ENCODE results near the gene UVRAG.

- TF ChIP-seq USF2 (IDR thresholded peaks at IDR 0.05; ENCODE audit: low read depth, low read length): no peak
- no peak for TF ChIP-seq CTCF (conservative IDR thresholded peaks at IDR 0.05; ENCODE audit: low read depth, low read length)
- no peak for TF ChIP-seq BHLHE40 (IDR thresholded peaks at IDR 0.05; ENCODE audit: low read depth, low read length)
- no peak for TF ChIP-seq POLR2A (IDR thresholded peaks at IDR 0.05; ENCODE audit: low read depth, low read length)
- TF ChIP-seq MXI1 (IDR thresholded peaks at IDR 0.05; ENCODE audit: borderline replicate concordance, low read depth, low read length): no peak
- no peak for TF ChIP-seq RFX5 (IDR thresholded peaks at IDR 0.05; ENCODE audit: low read depth, low read length)
- TF ChIP-seq CEBPB (IDR thresholded peaks at IDR 0.05; ENCODE audit: low read depth, low read length): no peak
- TF ChIP-seq RCOR1 (IDR thresholded peaks at IDR 0.05; ENCODE audit: insufficient replicate concordance, low read length): no peak
- TF ChIP-seq RAD21 (IDR thresholded peaks at IDR 0.05; ENCODE audit: low read length): no peak
- no peak for TF ChIP-seq MAZ (IDR thresholded peaks at IDR 0.05; ENCODE audit: borderline replicate concordance, low read depth, low read length)
Observed at GRCh38 chr11:76139314-76139713, 324.3 kb downstream of the UVRAG start.

Measured in IMR-90 (cell line).